ENCODE data around the gene EPB41L5.

DNA sequence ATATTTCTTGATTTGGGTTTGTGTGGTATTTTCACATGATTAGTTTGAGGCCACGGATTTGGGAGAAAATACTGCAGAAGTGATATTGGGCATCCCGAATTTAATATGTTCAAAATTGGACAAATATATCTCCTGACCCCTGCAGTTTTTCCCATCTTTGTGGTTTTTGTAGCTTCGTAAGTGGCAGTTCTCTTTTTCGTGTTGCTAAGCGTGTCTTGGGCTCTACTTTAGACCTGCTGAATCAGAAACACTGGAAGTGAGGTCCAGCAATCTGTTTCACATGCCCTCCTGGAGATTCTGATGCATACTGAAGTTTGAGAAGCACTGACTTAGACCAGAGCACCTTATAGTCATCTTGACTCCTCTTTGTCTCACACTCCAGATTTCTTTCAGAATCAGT, 98.3 kb downstream of the EPB41L5 start:
- TF ChIP-seq, protein P1, sequence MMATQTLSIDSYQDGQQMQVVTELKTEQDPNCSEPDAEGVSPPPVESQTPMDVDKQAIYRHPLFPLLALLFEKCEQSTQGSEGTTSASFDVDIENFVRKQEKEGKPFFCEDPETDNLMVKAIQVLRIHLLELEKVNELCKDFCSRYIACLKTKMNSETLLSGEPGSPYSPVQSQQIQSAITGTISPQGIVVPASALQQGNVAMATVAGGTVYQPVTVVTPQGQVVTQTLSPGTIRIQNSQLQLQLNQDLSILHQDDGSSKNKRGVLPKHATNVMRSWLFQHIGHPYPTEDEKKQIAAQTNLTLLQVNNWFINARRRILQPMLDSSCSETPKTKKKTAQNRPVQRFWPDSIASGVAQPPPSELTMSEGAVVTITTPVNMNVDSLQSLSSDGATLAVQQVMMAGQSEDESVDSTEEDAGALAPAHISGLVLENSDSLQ (IDR thresholded peaks at IDR 0.05), result no peak
- TF ChIP-seq HDAC2 (IDR thresholded peaks at IDR 0.05), result no peak
- no peak for TF ChIP-seq POLR2AphosphoS5 (IDR thresholded peaks at IDR 0.05; ENCODE audit: low read length)
- no peak for TF ChIP-seq YBX1 (IDR thresholded peaks at IDR 0.05)
- TF ChIP-seq POLR2A (IDR thresholded peaks at IDR 0.05; ENCODE audit: low read depth, low read length), result no peak
- no peak for TF ChIP-seq SREBF1 (IDR thresholded peaks at IDR 0.05; ENCODE audit: low read length)

Measured in GM12878 (cell line).